Parathyroid adenoma (tissue), 2 donors: ENCODE results near the gene GDPD5.

ENCODE experiments used
- H2AFZ ChIP-seq: fragments of 300-600 bp; sonication (generic); one replicate; pipeline ENCODE4 v1.7.0; 2017; ENCODE audit warnings: antibody characterized with exemption, mild to moderate bottlenecking
- H3K27ac ChIP-seq: fragments of 300-600 bp; sonication (generic); one replicate; pipeline ENCODE4 v1.7.0; 2017
- H3K27me3 ChIP-seq: fragments of 300-600 bp; sonication (generic); one replicate; pipeline ENCODE4 v1.7.0; 2017; ENCODE audit warnings: low read length; ENCODE audit not compliant: control insufficient read depth, insufficient read depth
- H3K36me3 ChIP-seq: fragments of 300-600 bp; sonication (generic); one replicate; pipeline ENCODE4 v1.7.0; 2017; ENCODE audit warnings: low read length; ENCODE audit not compliant: control insufficient read depth, insufficient read depth
- H3K4me1 ChIP-seq: fragments of 300-600 bp; sonication (generic); one replicate; pipeline ENCODE4 v1.7.0; 2017; ENCODE audit warnings: control low read depth
- H3K4me2 ChIP-seq: fragments of 300-600 bp; sonication (generic); one replicate; pipeline ENCODE4 v1.7.0; 2017; ENCODE audit warnings: low read length
- H3K4me3 ChIP-seq: fragments of 300-600 bp; sonication (generic); one replicate; pipeline ENCODE4 v1.7.0; 2017; ENCODE audit warnings: low read depth, low read length
- H3K79me2 ChIP-seq: fragments of 300-600 bp; sonication (generic); one replicate; pipeline ENCODE4 v1.7.0; 2017; ENCODE audit warnings: control low read depth
- H3K9ac ChIP-seq: fragments of 300-600 bp; sonication (generic); one replicate; pipeline ENCODE4 v1.7.0; 2017; ENCODE audit warnings: mild to moderate bottlenecking
- H3K9me3 ChIP-seq: fragments of 300-600 bp; sonication (generic); one replicate; pipeline ENCODE4 v1.7.0; 2017; ENCODE audit warnings: low read length; ENCODE audit not compliant: control insufficient read depth
- CTCF ChIP-seq: fragments of 300-600 bp; sonication (generic); IDR thresholded peaks from one replicate; pipeline ENCODE4 v1.7.0; 2017; ENCODE audit warnings: antibody characterized with exemption, mild to moderate bottlenecking
- donor health status: primary hyperparathyroidism.

Gene GDPD5

GRCh38 chr11:75570559-75571139 is 44.9 kb upstream of the GDPD5 start:
- Histone ChIP-seq H3K4me2 (no peak overlapping the region), H3K36me3 (no peaks in the 10 kb centered on the region), H3K79me2 (no peaks in the 10 kb centered on the region), H3K9ac (no peak overlapping the region), H3K4me3 (no peak overlapping the region), H3K27ac (no peak overlapping the region), H3K4me1 (no peaks in the 10 kb centered on the region), H2AFZ (no peak overlapping the region), H3K9me3 (no peaks in the 10 kb centered on the region), H3K27me3 (no peaks in the 10 kb centered on the region)
- TF ChIP-seq CTCF, result no peak

GRCh38 chr11:75568616-75569219 is 43.0 kb upstream of the GDPD5 start:
- no peak overlapping the region for H3K9ac ChIP-seq
- TF ChIP-seq CTCF, result no peak
- H3K9me3 ChIP-seq, result no peaks in the 10 kb centered on the region
- H3K27ac ChIP-seq, result no peak overlapping the region
- H3K27me3 ChIP-seq, result no peaks in the 10 kb centered on the region
- H3K79me2 ChIP-seq, result peaks cover 3% of the 10 kb centered on the region
- no peak overlapping the region for H2AFZ ChIP-seq
- no peak overlapping the region for H3K4me2 ChIP-seq
- no peaks in the 10 kb centered on the region for H3K36me3 ChIP-seq
- no peaks in the 10 kb centered on the region for H3K4me1 ChIP-seq
- H3K4me3 ChIP-seq, result no peak overlapping the region

GRCh38 chr11:75567971-75568370 is 42.2 kb upstream of the GDPD5 start:
- Histone ChIP-seq H3K27ac (no peak overlapping the region), H3K9me3 (no peaks in the 10 kb centered on the region), H3K36me3 (no peaks in the 10 kb centered on the region), H3K79me2 (peaks cover 3% of the 10 kb centered on the region), H3K4me3 (no peak overlapping the region), H3K9ac (no peak overlapping the region), H3K4me1 (peaks cover 3% of the 10 kb centered on the region), H2AFZ (no peak overlapping the region), H3K4me2 (no peak overlapping the region), H3K27me3 (no peaks in the 10 kb centered on the region)
- TF ChIP-seq CTCF, result no peak

DNA sequence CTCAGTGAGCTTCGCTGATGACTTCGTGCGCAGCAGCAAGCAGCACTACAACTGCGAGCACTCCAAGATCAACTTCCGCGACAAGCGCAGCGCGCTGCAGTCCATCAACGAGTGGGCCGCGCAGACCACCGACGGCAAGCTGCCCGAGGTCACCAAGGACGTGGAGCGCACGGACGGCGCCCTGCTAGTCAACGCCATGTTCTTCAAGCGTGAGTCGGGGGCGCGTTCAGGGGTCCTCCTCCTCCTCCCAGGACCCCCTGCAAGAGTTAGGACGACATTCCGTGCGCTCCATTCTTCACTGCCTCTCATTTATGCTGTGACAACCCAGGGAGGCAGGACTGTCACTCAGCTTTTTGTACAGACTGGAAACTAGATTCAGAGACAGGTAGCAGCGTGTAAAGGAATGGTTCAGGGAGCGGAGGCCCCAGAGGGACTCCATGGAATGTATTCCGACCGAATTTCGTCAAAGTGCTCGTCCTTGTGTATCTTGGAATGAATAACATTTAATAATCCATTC is 41.1 kb upstream of the GDPD5 start:
- peaks cover 3% of the 10 kb centered on the region for H3K79me2 ChIP-seq
- no peak overlapping the region for H3K4me2 ChIP-seq
- no peaks in the 10 kb centered on the region for H3K9me3 ChIP-seq
- H2AFZ ChIP-seq, result no peak overlapping the region
- H3K4me1 ChIP-seq, result peaks cover 3% of the 10 kb centered on the region
- H3K36me3 ChIP-seq, result no peaks in the 10 kb centered on the region
- TF ChIP-seq CTCF, result no peak
- H3K27me3 ChIP-seq, result no peaks in the 10 kb centered on the region
- H3K9ac ChIP-seq, result no peak overlapping the region
- no peak overlapping the region for H3K27ac ChIP-seq
- H3K4me3 ChIP-seq, result no peak overlapping the region
